K562 (cell line): ENCODE results near the gene ZNF324B. TPM values are rescaled to one million over a fixed set of nuclear protein-coding genes. Genes with fewer than 3 reads are reported as not detected.

Experiments used
- BRD4 ChIP-seq: fragments of 200-600 bp; sonication (generic); IDR thresholded peaks from 2 replicates; pipeline ENCODE4 v1.6.1; 2017; ENCODE audit warnings: inconsistent platforms
- FOXM1 ChIP-seq, 2 experiments: fragments of 450-650 bp in 1 of 2; sonication (generic) in 1 of 2; formaldehyde crosslinking in 1 of 2; IDR thresholded peaks; 2 replicates each; pipeline versions ENCODE4 v1.6.1 to v1.9.0; 2017 to 2022; ENCODE audit warnings: low read depth in 2 of 2, mild to moderate bottlenecking in 2 of 2, missing genetic modification reagents in 1 of 2, moderate library complexity in 1 of 2
- NFE2 ChIP-seq: IDR thresholded peaks from 2 replicates; pipeline ENCODE4 v1.6.1; 2014; ENCODE audit warnings: antibody characterized with exemption, low read depth
- SRSF1 ChIP-seq: fragments of 200-400 bp; formaldehyde crosslinking; IDR thresholded peaks from 2 replicates; pipeline ENCODE4 v1.6.1; 2017; ENCODE audit warnings: mild to moderate bottlenecking, low read depth, low read length, moderate library complexity
- SUPT5H ChIP-seq: fragments of 450-650 bp; IDR thresholded peaks from 2 replicates; pipeline ENCODE4 v1.6.1; 2016
- TCF7L2 ChIP-seq: fragments of 150-350 bp; IDR thresholded peaks from 2 replicates; pipeline ENCODE4 v1.6.1; 2016; ENCODE audit warnings: low read depth, mild to moderate bottlenecking, low read length, moderate library complexity
- U2AF2 ChIP-seq: fragments of 200-400 bp; formaldehyde crosslinking; optimal IDR thresholded peaks from 2 replicates; pipeline ENCODE3; 2017; ENCODE audit warnings: low read depth, mild to moderate bottlenecking, low read length
- ZNF766 ChIP-seq: fragments of 200-800 bp; sonication (Bioruptor generic); conservative IDR thresholded peaks from 2 replicates; pipeline ENCODE4 v1.6.1; 2016; ENCODE audit warnings: missing genetic modification characterization, missing compliant biosample characterization
- polyA plus RNA-seq, 8 experiments: library from polyadenylated mRNA; depleted of rRNA in 4 of 8; stranded (reverse) in 5 of 8; unstranded in 3 of 8; fragments of >200 nt; fragmentation: Nextera tagmentation in 2 of 8; fragmentation: Illumina TruSeq in 1 of 8; extraction: Ambion mirVana in 2 of 8; extraction: Trizol in 1 of 8; gene quantifications; 2 replicates each; pipeline versions ENCODE4 v1.2.1 to v1.2.3, GENCODE V29; 2011 to 2014; ENCODE audit warnings: inconsistent platforms in 1 of 8, missing spikeins in 1 of 8
- total RNA-seq, 7 experiments: library from RNA; depleted of rRNA in 6 of 7; stranded (reverse); fragments of >200 nt in 6 of 7; fragmentation: Illumina TruSeq in 2 of 7; extraction: Trizol in 2 of 7; gene quantifications; 2 replicates each; pipeline versions ENCODE4 v1.2.1 to v1.2.3, GENCODE V29; 2011 to 2021; ENCODE audit warnings: low replicate concordance in 1 of 7
- TF ChIP-seq, protein P1 (sequence below): fragments of 450-650 bp; IDR thresholded peaks from 2 replicates; pipeline ENCODE4 v1.7.1; 2018; ENCODE audit warnings: mild to moderate bottlenecking, low read depth; ENCODE audit not compliant: partially characterized antibody
- TF ChIP-seq, protein P2 (sequence below): IDR thresholded peaks from 2 replicates; pipeline ENCODE4 v1.6.1; 2014; ENCODE audit warnings: antibody characterized with exemption
- TF ChIP-seq, protein P3 (sequence below), 2 experiments: fragments of 450-650 bp in 1 of 2; sonication (generic) in 1 of 2; formaldehyde crosslinking in 1 of 2; IDR thresholded peaks in 1 of 2; conservative IDR thresholded peaks in 1 of 2; 2 replicates each; pipeline versions ENCODE4 v1.6.1 to v1.8.1; 2016 to 2023; ENCODE audit warnings: mild to moderate bottlenecking in 2 of 2, moderate library complexity in 2 of 2, inconsistent platforms in 1 of 2, missing genetic modification reagents in 1 of 2
- TF ChIP-seq, protein P4 (sequence below), 2 experiments: IDR thresholded peaks; 2 replicates each; pipeline ENCODE4 v1.6.1; 2012; ENCODE audit warnings: improper control_type of control experiment in 2 of 2, low read depth in 2 of 2, low read length in 2 of 2, borderline replicate concordance in 1 of 2
- TF ChIP-seq, protein P5 (sequence below): fragments of 150-350 bp; IDR thresholded peaks from 2 replicates; pipeline ENCODE4 v1.6.1; 2014; ENCODE audit warnings: low read depth, mild to moderate bottlenecking, low read length, borderline replicate concordance

The ZNF324B gene
- total and polyA plus RNA-seq, 9 of the 15 experiments (the other 6 are each of a cell fraction or from before 2014, with no cell fraction given) = 0.20 to 13.5 (median 5.7) TPM

DNA sequence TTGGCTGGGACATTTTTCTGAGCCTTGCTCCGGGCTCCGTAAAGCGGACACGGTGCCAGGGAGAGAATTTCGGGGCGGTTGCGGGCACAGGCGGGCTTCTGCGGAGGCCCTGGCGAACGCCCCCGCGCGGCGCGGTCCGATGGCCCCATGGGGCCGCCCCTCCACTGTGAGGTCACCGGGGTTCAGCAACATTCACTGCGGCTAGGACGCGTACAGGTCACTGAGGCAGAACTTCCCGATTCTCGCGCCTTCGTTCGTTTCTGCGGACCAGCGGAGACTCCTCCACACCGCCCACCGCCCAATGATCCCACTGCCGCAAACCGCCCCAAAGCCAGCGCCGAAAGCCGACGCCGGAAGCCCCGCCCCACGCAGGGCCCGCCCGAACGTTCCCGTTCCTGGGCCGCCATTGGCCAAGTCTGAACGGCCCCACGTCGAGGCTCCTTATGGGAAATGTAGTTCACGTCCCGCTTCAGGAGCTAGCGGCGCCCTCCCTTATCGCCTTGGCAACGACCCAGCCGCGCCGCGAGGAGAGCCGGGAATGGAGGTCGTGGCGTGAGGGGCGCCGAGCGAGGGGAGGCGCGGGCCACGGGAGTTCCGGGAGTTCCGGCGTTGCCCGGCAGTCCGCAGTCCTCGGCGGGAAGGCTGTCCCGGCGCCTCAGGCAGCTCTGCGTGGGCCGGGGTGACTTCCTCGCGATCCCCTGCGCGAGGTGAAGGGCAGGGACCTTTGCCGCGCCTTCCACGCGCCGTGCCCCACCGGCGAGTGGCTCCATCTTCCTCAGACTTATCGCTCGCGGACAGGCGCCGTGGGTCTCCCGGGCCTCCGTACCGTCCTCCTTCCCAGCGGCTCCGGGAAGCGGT, 43.0 kb upstream of the ZNF324B start, which contains the start of gene ZNF584 (continued):
- TF ChIP-seq, protein P1, sequence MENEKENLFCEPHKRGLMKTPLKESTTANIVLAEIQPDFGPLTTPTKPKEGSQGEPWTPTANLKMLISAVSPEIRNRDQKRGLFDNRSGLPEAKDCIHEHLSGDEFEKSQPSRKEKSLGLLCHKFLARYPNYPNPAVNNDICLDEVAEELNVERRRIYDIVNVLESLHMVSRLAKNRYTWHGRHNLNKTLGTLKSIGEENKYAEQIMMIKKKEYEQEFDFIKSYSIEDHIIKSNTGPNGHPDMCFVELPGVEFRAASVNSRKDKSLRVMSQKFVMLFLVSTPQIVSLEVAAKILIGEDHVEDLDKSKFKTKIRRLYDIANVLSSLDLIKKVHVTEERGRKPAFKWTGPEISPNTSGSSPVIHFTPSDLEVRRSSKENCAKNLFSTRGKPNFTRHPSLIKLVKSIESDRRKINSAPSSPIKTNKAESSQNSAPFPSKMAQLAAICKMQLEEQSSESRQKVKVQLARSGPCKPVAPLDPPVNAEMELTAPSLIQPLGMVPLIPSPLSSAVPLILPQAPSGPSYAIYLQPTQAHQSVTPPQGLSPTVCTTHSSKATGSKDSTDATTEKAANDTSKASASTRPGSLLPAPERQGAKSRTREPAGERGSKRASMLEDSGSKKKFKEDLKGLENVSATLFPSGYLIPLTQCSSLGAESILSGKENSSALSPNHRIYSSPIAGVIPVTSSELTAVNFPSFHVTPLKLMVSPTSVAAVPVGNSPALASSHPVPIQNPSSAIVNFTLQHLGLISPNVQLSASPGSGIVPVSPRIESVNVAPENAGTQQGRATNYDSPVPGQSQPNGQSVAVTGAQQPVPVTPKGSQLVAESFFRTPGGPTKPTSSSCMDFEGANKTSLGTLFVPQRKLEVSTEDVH = no peak
- TF ChIP-seq ZNF766 (0 out of 2 replicates have a peak, but pooled peaks have one; percentile 34), BRD4 (0 out of 2 replicates have a peak, but pooled peaks have one; percentile 5), U2AF2 (no peak), NFE2 (0 out of 2 replicates have a peak, but pooled peaks have one; percentile 3), SRSF1 (0 out of 2 replicates have a peak, but pooled peaks have one; percentile 76), SUPT5H (peak; percentile 95), TCF7L2 (no peak), FOXM1 (IDR thresholded peaks at IDR 0.05; ENCODE audit: low read depth) (no peak), FOXM1 (CRISPR knock-in tag; IDR thresholded peaks at IDR 0.05; ENCODE audit: low read depth) (peak; percentile 74; the same call in 1 of the 2 replicates)
- TF ChIP-seq, protein P2, sequence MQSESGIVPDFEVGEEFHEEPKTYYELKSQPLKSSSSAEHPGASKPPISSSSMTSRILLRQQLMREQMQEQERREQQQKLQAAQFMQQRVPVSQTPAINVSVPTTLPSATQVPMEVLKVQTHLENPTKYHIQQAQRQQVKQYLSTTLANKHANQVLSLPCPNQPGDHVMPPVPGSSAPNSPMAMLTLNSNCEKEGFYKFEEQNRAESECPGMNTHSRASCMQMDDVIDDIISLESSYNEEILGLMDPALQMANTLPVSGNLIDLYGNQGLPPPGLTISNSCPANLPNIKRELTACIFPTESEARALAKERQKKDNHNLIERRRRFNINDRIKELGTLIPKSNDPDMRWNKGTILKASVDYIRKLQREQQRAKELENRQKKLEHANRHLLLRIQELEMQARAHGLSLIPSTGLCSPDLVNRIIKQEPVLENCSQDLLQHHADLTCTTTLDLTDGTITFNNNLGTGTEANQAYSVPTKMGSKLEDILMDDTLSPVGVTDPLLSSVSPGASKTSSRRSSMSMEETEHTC = 0 out of 2 replicates have a peak, but pooled peaks have one; percentile 10
- TF ChIP-seq, protein P3, sequence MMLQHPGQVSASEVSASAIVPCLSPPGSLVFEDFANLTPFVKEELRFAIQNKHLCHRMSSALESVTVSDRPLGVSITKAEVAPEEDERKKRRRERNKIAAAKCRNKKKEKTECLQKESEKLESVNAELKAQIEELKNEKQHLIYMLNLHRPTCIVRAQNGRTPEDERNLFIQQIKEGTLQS (IDR thresholded peaks at IDR 0.05) = peak; percentile 53; the same call in 1 of the 2 replicates
- TF ChIP-seq, protein P3 (CRISPR knock-in tag; conservative IDR thresholded peaks at IDR 0.05) = no peak
- TF ChIP-seq, protein P4, sequence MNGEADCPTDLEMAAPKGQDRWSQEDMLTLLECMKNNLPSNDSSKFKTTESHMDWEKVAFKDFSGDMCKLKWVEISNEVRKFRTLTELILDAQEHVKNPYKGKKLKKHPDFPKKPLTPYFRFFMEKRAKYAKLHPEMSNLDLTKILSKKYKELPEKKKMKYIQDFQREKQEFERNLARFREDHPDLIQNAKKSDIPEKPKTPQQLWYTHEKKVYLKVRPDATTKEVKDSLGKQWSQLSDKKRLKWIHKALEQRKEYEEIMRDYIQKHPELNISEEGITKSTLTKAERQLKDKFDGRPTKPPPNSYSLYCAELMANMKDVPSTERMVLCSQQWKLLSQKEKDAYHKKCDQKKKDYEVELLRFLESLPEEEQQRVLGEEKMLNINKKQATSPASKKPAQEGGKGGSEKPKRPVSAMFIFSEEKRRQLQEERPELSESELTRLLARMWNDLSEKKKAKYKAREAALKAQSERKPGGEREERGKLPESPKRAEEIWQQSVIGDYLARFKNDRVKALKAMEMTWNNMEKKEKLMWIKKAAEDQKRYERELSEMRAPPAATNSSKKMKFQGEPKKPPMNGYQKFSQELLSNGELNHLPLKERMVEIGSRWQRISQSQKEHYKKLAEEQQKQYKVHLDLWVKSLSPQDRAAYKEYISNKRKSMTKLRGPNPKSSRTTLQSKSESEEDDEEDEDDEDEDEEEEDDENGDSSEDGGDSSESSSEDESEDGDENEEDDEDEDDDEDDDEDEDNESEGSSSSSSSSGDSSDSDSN (IDR thresholded peaks at IDR 0.05; ENCODE audit: borderline replicate concordance in 1 of 2, low read depth in 2 of 2, low read length in 2 of 2) = peak; percentile 60 to 64; a peak in 1 of 4 replicates
- TF ChIP-seq, protein P5, sequence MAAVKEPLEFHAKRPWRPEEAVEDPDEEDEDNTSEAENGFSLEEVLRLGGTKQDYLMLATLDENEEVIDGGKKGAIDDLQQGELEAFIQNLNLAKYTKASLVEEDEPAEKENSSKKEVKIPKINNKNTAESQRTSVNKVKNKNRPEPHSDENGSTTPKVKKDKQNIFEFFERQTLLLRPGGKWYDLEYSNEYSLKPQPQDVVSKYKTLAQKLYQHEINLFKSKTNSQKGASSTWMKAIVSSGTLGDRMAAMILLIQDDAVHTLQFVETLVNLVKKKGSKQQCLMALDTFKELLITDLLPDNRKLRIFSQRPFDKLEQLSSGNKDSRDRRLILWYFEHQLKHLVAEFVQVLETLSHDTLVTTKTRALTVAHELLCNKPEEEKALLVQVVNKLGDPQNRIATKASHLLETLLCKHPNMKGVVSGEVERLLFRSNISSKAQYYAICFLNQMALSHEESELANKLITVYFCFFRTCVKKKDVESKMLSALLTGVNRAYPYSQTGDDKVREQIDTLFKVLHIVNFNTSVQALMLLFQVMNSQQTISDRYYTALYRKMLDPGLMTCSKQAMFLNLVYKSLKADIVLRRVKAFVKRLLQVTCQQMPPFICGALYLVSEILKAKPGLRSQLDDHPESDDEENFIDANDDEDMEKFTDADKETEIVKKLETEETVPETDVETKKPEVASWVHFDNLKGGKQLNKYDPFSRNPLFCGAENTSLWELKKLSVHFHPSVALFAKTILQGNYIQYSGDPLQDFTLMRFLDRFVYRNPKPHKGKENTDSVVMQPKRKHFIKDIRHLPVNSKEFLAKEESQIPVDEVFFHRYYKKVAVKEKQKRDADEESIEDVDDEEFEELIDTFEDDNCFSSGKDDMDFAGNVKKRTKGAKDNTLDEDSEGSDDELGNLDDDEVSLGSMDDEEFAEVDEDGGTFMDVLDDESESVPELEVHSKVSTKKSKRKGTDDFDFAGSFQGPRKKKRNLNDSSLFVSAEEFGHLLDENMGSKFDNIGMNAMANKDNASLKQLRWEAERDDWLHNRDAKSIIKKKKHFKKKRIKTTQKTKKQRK = no peak
